ENCODE measurements around the gene SLC39A1.
"Not testable (repeated sequence)": the region's sequence is repeated elsewhere in the genome, so short reads cannot be mapped to it uniquely, and the experiment has no call there.

The SLC39A1 gene

DNA sequence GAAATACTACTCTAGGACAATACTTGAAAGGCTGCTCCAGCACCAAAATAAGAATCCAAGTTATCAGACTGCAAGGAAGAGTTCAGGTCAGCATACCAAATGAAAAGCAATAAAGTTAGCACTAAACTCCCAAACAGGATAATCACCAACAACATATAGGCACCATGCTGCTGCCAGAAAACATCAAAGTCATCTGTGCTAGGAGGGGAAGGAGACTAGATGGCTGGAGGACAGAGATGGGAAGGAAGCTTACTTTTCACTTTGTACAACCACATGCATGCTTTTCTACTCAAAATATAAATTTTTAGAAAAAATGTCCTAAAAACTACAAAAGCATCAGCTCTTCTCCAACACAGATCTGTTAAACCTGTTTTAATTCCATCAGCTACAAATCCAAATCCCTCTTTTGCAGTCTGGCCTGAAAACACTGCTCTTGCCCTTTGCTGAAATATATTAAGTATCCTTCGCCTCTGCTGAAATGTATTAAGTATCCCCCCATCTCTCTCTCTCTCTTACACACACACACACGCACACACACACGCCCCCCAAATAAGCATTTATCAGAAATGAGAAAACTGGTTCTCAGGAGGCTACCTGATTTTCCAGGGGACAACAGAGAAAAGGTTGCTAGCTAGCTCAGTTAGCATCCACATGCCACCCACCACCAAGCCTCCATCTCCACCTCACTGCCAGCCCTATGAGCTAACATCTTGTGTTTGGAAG lies 42.1 kb downstream of the SLC39A1 start:
- peak overlapping the region; percentile 96 for H3K4me3 ChIP-seq (ENCODE audit: low read depth, low read length)
- ChIA-PET POLR2A (interaction anchor here (0.7 to 1.1 kb wide), 2 partner anchors 24 to 45 kb away, joined by 3 to 4 read pairs; no protein-coding TSS in a partner anchor), CTCF (interaction anchor here (1.5 to 6.4 kb wide), 4 partner anchors 24 to 84 kb away, joined by 3 to 34 read pairs (median 6); partner anchors contain the start of gene DENND4B)
- no peak for DNase-seq (ENCODE audit: low read depth, low spot score)
- TF ChIP-seq, protein P1, sequence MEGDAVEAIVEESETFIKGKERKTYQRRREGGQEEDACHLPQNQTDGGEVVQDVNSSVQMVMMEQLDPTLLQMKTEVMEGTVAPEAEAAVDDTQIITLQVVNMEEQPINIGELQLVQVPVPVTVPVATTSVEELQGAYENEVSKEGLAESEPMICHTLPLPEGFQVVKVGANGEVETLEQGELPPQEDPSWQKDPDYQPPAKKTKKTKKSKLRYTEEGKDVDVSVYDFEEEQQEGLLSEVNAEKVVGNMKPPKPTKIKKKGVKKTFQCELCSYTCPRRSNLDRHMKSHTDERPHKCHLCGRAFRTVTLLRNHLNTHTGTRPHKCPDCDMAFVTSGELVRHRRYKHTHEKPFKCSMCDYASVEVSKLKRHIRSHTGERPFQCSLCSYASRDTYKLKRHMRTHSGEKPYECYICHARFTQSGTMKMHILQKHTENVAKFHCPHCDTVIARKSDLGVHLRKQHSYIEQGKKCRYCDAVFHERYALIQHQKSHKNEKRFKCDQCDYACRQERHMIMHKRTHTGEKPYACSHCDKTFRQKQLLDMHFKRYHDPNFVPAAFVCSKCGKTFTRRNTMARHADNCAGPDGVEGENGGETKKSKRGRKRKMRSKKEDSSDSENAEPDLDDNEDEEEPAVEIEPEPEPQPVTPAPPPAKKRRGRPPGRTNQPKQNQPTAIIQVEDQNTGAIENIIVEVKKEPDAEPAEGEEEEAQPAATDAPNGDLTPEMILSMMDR (IDR thresholded peaks at IDR 0.05; ENCODE audit: insufficient read depth, low read length, missing control alignments): no peak

DNA sequence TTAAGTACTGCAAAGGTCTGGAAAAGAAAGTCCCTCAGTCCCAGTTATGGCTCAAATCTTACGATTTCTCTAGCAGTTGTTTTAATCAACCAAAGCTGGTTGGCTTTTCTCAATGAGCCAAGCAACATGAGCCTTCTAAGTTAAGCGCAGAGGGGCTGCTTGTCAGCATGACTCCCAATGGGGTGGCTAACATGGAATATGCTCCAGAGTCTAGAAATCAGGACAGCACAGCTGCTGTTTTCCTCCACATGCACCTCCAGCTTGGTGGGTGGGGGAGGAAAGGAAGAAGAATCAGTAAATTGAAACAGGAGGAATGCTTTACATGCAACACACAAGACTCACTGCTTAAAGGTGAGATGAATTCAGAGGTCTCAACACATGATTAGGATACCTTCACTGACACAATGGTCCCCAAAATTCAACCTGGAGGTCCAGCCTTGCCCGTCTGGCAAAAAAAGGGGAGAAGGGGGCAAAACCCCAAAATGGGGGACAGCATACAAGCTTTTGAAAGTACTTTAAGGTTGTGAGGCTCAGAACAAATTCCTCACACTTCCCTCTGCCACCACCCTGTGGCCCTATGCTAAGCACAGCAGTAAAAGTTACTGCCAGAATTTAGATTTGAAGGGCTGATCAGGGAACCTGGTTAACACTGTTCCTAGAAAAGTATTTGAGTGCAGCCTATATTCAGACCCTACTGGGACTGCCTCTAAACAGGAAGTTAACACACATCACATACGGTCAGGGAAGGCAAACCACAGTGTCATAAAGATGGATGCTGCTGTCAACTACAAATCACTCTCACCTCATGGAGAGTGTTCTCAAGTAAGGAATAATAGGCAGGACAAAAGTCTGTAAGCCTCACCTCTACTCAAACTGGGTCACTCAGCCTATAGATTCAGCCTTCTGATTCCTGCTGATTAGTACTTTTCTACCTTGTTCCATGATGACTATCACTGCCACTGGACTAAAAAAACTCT lies 43.2 kb downstream of the SLC39A1 start:
- H3K4me3 ChIP-seq (ENCODE audit: low read depth, low read length): peak overlapping the region; percentile 96
- ChIA-PET POLR2A (interaction anchor here (0.7 to 1.1 kb wide), 2 partner anchors 25 to 44 kb away, joined by 3 to 4 read pairs; no protein-coding TSS in a partner anchor), CTCF (interaction anchor here (0.7 to 6.4 kb wide), 10 partner anchors 8 to 242 kb away, joined by 3 to 34 read pairs (median 4); partner anchors contain the start of genes DENND4B and NPR1)
- TF ChIP-seq, protein P1 (IDR thresholded peaks at IDR 0.05; ENCODE audit: insufficient read depth, low read length, missing control alignments): no peak
- DNase-seq (ENCODE audit: low read depth, low spot score): no peak

DNA sequence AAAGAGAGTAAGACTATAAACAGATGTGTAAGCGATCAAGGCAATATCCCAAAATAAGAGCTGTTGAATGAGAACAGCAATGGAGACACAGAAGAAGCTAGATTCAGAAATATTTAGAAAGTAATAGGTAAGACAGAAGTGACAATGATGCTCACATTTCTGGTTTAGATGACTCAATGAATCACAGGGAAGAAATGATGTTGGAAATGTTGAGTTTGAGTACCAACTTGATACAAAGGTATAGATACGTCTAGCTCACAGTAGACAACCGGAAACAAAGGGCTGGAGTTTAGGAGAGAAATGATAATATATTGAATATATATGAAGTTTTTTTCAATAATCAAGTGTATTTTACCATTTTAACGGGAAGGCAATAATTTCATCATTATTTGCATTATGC lies 47.0 kb downstream of the SLC39A1 start:
- TF ChIP-seq, protein P1 (IDR thresholded peaks at IDR 0.05; ENCODE audit: insufficient read depth, low read length, missing control alignments): no peak
- no peak overlapping the region for H3K4me3 ChIP-seq (ENCODE audit: low read depth, low read length)
- POLR2A ChIA-PET: interaction anchor here (0.7 kb wide), 1 partner anchor 285 kb away, joined by 3 read pairs; no protein-coding TSS in a partner anchor
- no peak for DNase-seq (ENCODE audit: low read depth, low spot score)
- CTCF ChIA-PET: interaction anchor here (1.5 kb wide), 1 partner anchor 119 kb away, joined by 3 read pairs; no protein-coding TSS in a partner anchor

DNA sequence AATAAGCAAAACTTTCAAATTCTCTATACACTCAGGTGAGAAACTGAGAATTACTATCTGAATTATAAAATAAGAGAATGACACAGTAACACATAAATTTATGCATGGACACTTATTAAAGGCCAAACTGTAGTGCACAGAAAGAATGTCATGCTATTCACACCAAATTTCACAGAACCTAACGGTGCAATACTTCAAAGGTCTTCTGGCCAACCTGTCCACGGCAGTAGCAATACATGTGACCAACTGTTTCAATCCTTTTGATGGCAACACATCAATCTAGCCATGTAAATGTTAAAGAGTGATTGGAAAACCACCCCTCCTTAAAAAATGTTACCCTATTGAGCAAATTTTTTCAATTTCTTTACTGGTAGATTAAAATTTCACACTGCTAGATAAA lies 51.0 kb downstream of the SLC39A1 start:
- ChIA-PET POLR2A (no interaction called here), CTCF (interaction anchor here (0.7 kb wide), 1 partner anchor 8 kb away, joined by 3 read pairs; no protein-coding TSS in a partner anchor)
- no peak for DNase-seq (ENCODE audit: low read depth, low spot score)
- no peak overlapping the region for H3K4me3 ChIP-seq (ENCODE audit: low read depth, low read length)
- TF ChIP-seq, protein P1 (IDR thresholded peaks at IDR 0.05; ENCODE audit: insufficient read depth, low read length, missing control alignments): no peak

DNA sequence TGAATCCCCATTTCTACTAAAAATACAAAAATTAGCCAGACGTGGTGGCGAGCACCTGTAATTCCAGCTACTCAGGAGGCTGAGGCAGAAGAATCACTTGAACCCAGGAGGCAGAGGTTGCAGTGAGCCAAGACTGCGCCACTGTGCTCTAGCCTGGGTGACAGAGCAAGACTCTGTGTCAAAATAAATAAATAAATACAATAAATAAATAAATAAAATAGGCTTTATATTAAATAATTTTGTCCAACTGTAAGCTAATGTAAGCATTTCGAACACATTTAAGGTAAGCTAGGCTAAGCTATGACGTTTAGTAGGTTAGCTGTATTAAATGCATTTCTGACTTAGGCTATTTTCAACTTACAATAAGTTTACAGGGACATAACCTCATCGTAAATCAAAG lies 52.8 kb downstream of the SLC39A1 start:
- POLR2A ChIA-PET: interaction anchor here (0.7 kb wide), 1 partner anchor 23 kb away, joined by 3 read pairs; no protein-coding TSS in a partner anchor
- H3K4me3 ChIP-seq (ENCODE audit: low read depth, low read length); DNase-seq (ENCODE audit: low read depth, low spot score): not testable (repeated sequence)
- CTCF ChIA-PET: interaction anchor here (1.7 kb wide), 1 partner anchor 12 kb away, joined by 4 read pairs; the partner anchor contains the start of gene GATAD2B
